GM19372 (cell line): ENCODE data around the gene MAP7D1.

Source experiments
- ATAC-seq: cut with Tn5 transposase; IDR thresholded peaks from one replicate; pipeline ENCODE4 v1.9.1; 2021; ENCODE audit warnings: mild to moderate bottlenecking, low read depth, moderate library complexity; ENCODE audit not compliant: unreplicated experiment

Gene MAP7D1

GRCh38 chr1:36164361-36164760 lies 8.4 kb downstream of the MAP7D1 start:
- ATAC-seq: no peak

- no peak for ATAC-seq
These were observed 9.2 kb downstream of the MAP7D1 start for GRCh38 chr1:36165145-36165544.

- ATAC-seq: no peak
These were observed 10.2 kb downstream of the MAP7D1 start for GRCh38 chr1:36166136-36166535.

GRCh38 chr1:36166938-36167905 lies 11.3 kb downstream of the MAP7D1 start:
- ATAC-seq: no peak

- ATAC-seq: no peak
These were observed 12.6 kb downstream of the MAP7D1 start for GRCh38 chr1:36168514-36168913.

- no peak for ATAC-seq
These were observed 14.9 kb downstream of the MAP7D1 start for GRCh38 chr1:36170643-36171412.

- no peak for ATAC-seq
These were observed 16.2 kb downstream of the MAP7D1 start for GRCh38 chr1:36172017-36172747.

GRCh38 chr1:36172983-36173382 lies 17.0 kb downstream of the MAP7D1 start:
- no peak for ATAC-seq

- ATAC-seq: no peak
These were observed 18.8 kb downstream of the MAP7D1 start for GRCh38 chr1:36174713-36175112.

- ATAC-seq: no peak
These were observed 19.5 kb downstream of the MAP7D1 start for GRCh38 chr1:36175137-36176095.

- ATAC-seq: no peak
These were observed 20.4 kb downstream of the MAP7D1 start for GRCh38 chr1:36176106-36176949.

GRCh38 chr1:36177589-36178431 lies 21.9 kb downstream of the MAP7D1 start:
- ATAC-seq: no peak

GRCh38 chr1:36178471-36179219 lies 22.7 kb downstream of the MAP7D1 start:
- no peak for ATAC-seq

GRCh38 chr1:36179220-36179600 lies 23.2 kb downstream of the MAP7D1 start:
- ATAC-seq: no peak

- ATAC-seq: no peak
These were observed 26.8 kb downstream of the MAP7D1 start for GRCh38 chr1:36182734-36183133.

- ATAC-seq: no peak
These were observed 27.4 kb downstream of the MAP7D1 start for GRCh38 chr1:36183309-36183856.
